Measurements from ENCODE around the gene TRPV2. TPM values are rescaled to one million over a fixed set of nuclear protein-coding genes. Genes with fewer than 3 reads are reported as not detected.

TRPV2 gene
- total and polyA plus RNA-seq, 2 experiments from 2014 or later = 1.7 to 3.2 TPM

GRCh38 chr17:16383772-16384287 lies 31.5 kb upstream of the TRPV2 start:
- H3K4me1 ChIP-seq (ENCODE audit: insufficient read depth) = peaks cover 5% of the 10 kb centered on the region
- Mint-ChIP-seq H3K27me3 (ENCODE audit: insufficient read depth, low read depth, poor library complexity) (peaks cover 14% of the 10 kb centered on the region), H3K9me3 (no peaks in the 10 kb centered on the region; the same call in 2 of the 3 replicates), H3K4me3 (peak overlapping the region; percentile 42; the same call in 2 of the 3 replicates), H3K4me1 (peaks cover 33% of the 10 kb centered on the region), H3K36me3 (ENCODE audit: low read depth) (peaks cover 41% of the 10 kb centered on the region), H3K27ac (peak overlapping the region; percentile 45; the same call in 1 of the 2 replicates)
- H3K79me2 ChIP-seq (replicated peaks; ENCODE audit: insufficient read depth) = peaks cover 23% of the 10 kb centered on the region
- peaks cover 3% of the 10 kb centered on the region; the same call in 1 of the 2 replicates for H4K20me1 ChIP-seq (replicated peaks; ENCODE audit: insufficient read depth)
- H3K27ac ChIP-seq (ENCODE audit: low read depth) = 0 out of 2 replicates have a peak overlapping the region, but pooled peaks have one; percentile 70
- H3K27me3 ChIP-seq (ENCODE audit: insufficient read depth) = no peaks in the 10 kb centered on the region
- peaks cover 11% of the 10 kb centered on the region; the same call in 1 of the 2 replicates for H3K36me3 ChIP-seq (ENCODE audit: insufficient read depth)
- ATAC-seq = no peak
- H3F3A ChIP-seq (replicated peaks; ENCODE audit: low read depth) = peaks cover 31% of the 10 kb centered on the region
- DNase-seq (ENCODE audit: low spot score) = no peak
- no peak overlapping the region for H2AFZ ChIP-seq
- H3K9me2 ChIP-seq (ENCODE audit: insufficient read depth) = no peaks in the 10 kb centered on the region
- no peak for TF ChIP-seq EZH2phosphoT487 (IDR thresholded peaks at IDR 0.05; ENCODE audit: unreplicated experiment)
- TF ChIP-seq POLR2AphosphoS5 (IDR thresholded peaks at IDR 0.05; ENCODE audit: low read depth) = 0 out of 2 replicates have a peak, but pooled peaks have one; percentile 23
- no peak overlapping the region for H3K4me2 ChIP-seq
- H3K4me3 ChIP-seq = no peak overlapping the region

GRCh38 chr17:16384557-16384956 lies 30.8 kb upstream of the TRPV2 start:
- Mint-ChIP-seq H3K9me3 (no peaks in the 10 kb centered on the region; the same call in 2 of the 3 replicates), H3K27me3 (ENCODE audit: insufficient read depth, low read depth, poor library complexity) (peaks cover 16% of the 10 kb centered on the region), H3K4me3 (no peak overlapping the region), H3K27ac (no peak overlapping the region), H3K4me1 (peaks cover 31% of the 10 kb centered on the region), H3K36me3 (ENCODE audit: low read depth) (peaks cover 44% of the 10 kb centered on the region)
- H3K27me3 ChIP-seq (ENCODE audit: insufficient read depth) = no peaks in the 10 kb centered on the region
- H3K4me2 ChIP-seq = no peak overlapping the region
- peaks cover 5% of the 10 kb centered on the region for H3K4me1 ChIP-seq (ENCODE audit: insufficient read depth)
- no peak overlapping the region for H3K27ac ChIP-seq (ENCODE audit: low read depth)
- no peak overlapping the region for H2AFZ ChIP-seq
- no peak for ATAC-seq
- no peaks in the 10 kb centered on the region for H3K9me2 ChIP-seq (ENCODE audit: insufficient read depth)
- peaks cover 29% of the 10 kb centered on the region for H3F3A ChIP-seq (replicated peaks; ENCODE audit: low read depth)
- H4K20me1 ChIP-seq (replicated peaks; ENCODE audit: insufficient read depth) = peaks cover 3% of the 10 kb centered on the region; the same call in 1 of the 2 replicates
- H3K36me3 ChIP-seq (ENCODE audit: insufficient read depth) = peaks cover 11% of the 10 kb centered on the region; the same call in 1 of the 2 replicates
- DNase-seq (ENCODE audit: low spot score) = no peak
- H3K4me3 ChIP-seq = no peak overlapping the region
- H3K79me2 ChIP-seq (replicated peaks; ENCODE audit: insufficient read depth) = peaks cover 23% of the 10 kb centered on the region
- TF ChIP-seq NANOG (IDR thresholded peaks at IDR 0.05; ENCODE audit: borderline replicate concordance) = no peak
- no peak for TF ChIP-seq EZH2phosphoT487 (IDR thresholded peaks at IDR 0.05; ENCODE audit: unreplicated experiment)
- TF ChIP-seq REST (IDR thresholded peaks at IDR 0.05; ENCODE audit: unreplicated experiment) = no peak
- TF ChIP-seq CTCF (conservative IDR thresholded peaks at IDR 0.05; ENCODE audit: low read depth in 2 of 2) = no peak
- no peak for TF ChIP-seq ZNF462 (CRISPR knock-in tag; IDR thresholded peaks at IDR 0.05)
- no peak for TF ChIP-seq JUNB (IDR thresholded peaks at IDR 0.05; ENCODE audit: unreplicated experiment)
- no peak for TF ChIP-seq POLR2AphosphoS5 (IDR thresholded peaks at IDR 0.05; ENCODE audit: low read depth)
- TF ChIP-seq ETS1 (IDR thresholded peaks at IDR 0.05) = no peak

Data from GM23338 (cell line).